Tibial nerve (tissue), 4 donors: ENCODE data around the gene KRTAP12-2. TPM values are rescaled to one million over a fixed set of nuclear protein-coding genes. Genes with fewer than 3 reads are reported as not detected.
A peak's percentile ranks its signal among the peaks of the same experiment; 100 is the strongest.

Experiments used
- DNase-seq, 2 donors: peaks; one replicate each; pipeline ENCODE4 v3.0.0-alpha.2; 2019; ENCODE audit warnings: low spot score in 2 of 2
- H3K27ac ChIP-seq, 4 donors: fragments of 200-600 bp; sonication (generic) in 3 of 4; one replicate each; pipeline ENCODE4 v1.5.1; 2017 to 2019; ENCODE audit warnings: mild to moderate bottlenecking in 1 of 4
- H3K27me3 ChIP-seq, 2 donors: fragments of 200-600 bp; sonication (generic) in 1 of 2; one replicate each; pipeline versions ENCODE4 v1.5.1 to v1.6.0; 2017 to 2019
- H3K36me3 ChIP-seq, 3 donors: fragments of 200-600 bp; sonication (generic); one replicate each; pipeline ENCODE4 v1.5.1; 2018 to 2019
- H3K4me1 ChIP-seq, 4 donors: fragments of 200-600 bp; sonication (generic) in 3 of 4; one replicate each; pipeline ENCODE4 v1.5.1; 2017 to 2019
- H3K4me3 ChIP-seq, 4 donors: fragments of 200-600 bp; sonication (generic) in 3 of 4; one replicate each; pipeline ENCODE4 v1.5.1; 2017 to 2019; ENCODE audit warnings: mild to moderate bottlenecking in 1 of 4, moderate library complexity in 1 of 4
- H3K9me3 ChIP-seq, 4 donors: fragments of 200-600 bp; sonication (generic) in 3 of 4; one replicate each; pipeline ENCODE4 v1.5.1; 2017 to 2019
- CTCF ChIP-seq, 5 experiments: fragments of 200-600 bp in 3 of 5; fragments of 450-650 bp in 2 of 5; sonication (generic) in 3 of 5; IDR thresholded peaks; one replicate each; pipeline ENCODE4 v1.5.1; 2016 to 2019; ENCODE audit warnings: antibody characterized with exemption in 5 of 5, mild to moderate bottlenecking in 3 of 5, moderate library complexity in 2 of 5
- EP300 ChIP-seq, 2 donors: sonication (generic); formaldehyde crosslinking; IDR thresholded peaks; one replicate each; pipeline ENCODE4 v1.6.1; 2017; ENCODE audit warnings: antibody characterized with exemption in 2 of 2, mild to moderate bottlenecking in 1 of 2
- POLR2A ChIP-seq, 2 donors: fragments of 450-650 bp; IDR thresholded peaks; one replicate each; pipeline ENCODE4 v1.6.1; 2017; ENCODE audit warnings: antibody characterized with exemption in 2 of 2, mild to moderate bottlenecking in 2 of 2, moderate library complexity in 2 of 2
- WGBS, 2 donors: methylation state at CpG; one replicate each; pipeline ENCODE4 v1.1.5; 2018; 5-methylcytosine and 5-hydroxymethylcytosine counted together
- total RNA-seq, 4 donors: library from RNA; depleted of rRNA; stranded (reverse); fragments of >200 nt; gene quantifications; one replicate each; pipeline ENCODE4 v1.1.0, GENCODE V29; 2016

KRTAP12-2 gene
- total RNA-seq, 4 donors from 2014 or later = not detected

GRCh38 chr21:44658913-44659595, 7.7 kb downstream of the KRTAP12-2 start:
- WGBS, 2 donors = 38 to 47% methylated on average over 10 to 11 of the region's 11 CpGs
- DNase-seq = no peak

GRCh38 chr21:44658541-44658910, 8.2 kb downstream of the KRTAP12-2 start:
- no peak overlapping the region for H3K4me3 ChIP-seq
- TF ChIP-seq POLR2A (IDR thresholded peaks at IDR 0.05) = no peak
- TF ChIP-seq CTCF (IDR thresholded peaks at IDR 0.05) = no peak
- no peak for TF ChIP-seq EP300 (IDR thresholded peaks at IDR 0.05)
- WGBS, 2 donors = 72 to 86% methylated on average over 5 of the region's 5 CpGs
- no peaks in the 10 kb centered on the region for H3K4me1 ChIP-seq
- H3K9me3 ChIP-seq = peaks cover 0 to 32% (median 0%) of the 10 kb centered on the region in 4 donors
- no peak for DNase-seq
- H3K27ac ChIP-seq = no peak overlapping the region
- H3K36me3 ChIP-seq = no peaks in the 10 kb centered on the region
- no peaks in the 10 kb centered on the region for H3K27me3 ChIP-seq

More at GRCh38 chr21:44658913-44659595, 7.7 kb downstream of the KRTAP12-2 start:
- peaks cover 0 to 38% (median 0%) of the 10 kb centered on the region in 4 donors for H3K9me3 ChIP-seq
- H3K36me3 ChIP-seq = no peaks in the 10 kb centered on the region
- H3K27ac ChIP-seq = no peak overlapping the region
- no peaks in the 10 kb centered on the region for H3K27me3 ChIP-seq
- H3K4me1 ChIP-seq = no peaks in the 10 kb centered on the region
- H3K4me3 ChIP-seq = no peak overlapping the region
- TF ChIP-seq EP300 (IDR thresholded peaks at IDR 0.05) (no peak), POLR2A (IDR thresholded peaks at IDR 0.05) (no peak), CTCF (IDR thresholded peaks at IDR 0.05) (no peak)

DNA sequence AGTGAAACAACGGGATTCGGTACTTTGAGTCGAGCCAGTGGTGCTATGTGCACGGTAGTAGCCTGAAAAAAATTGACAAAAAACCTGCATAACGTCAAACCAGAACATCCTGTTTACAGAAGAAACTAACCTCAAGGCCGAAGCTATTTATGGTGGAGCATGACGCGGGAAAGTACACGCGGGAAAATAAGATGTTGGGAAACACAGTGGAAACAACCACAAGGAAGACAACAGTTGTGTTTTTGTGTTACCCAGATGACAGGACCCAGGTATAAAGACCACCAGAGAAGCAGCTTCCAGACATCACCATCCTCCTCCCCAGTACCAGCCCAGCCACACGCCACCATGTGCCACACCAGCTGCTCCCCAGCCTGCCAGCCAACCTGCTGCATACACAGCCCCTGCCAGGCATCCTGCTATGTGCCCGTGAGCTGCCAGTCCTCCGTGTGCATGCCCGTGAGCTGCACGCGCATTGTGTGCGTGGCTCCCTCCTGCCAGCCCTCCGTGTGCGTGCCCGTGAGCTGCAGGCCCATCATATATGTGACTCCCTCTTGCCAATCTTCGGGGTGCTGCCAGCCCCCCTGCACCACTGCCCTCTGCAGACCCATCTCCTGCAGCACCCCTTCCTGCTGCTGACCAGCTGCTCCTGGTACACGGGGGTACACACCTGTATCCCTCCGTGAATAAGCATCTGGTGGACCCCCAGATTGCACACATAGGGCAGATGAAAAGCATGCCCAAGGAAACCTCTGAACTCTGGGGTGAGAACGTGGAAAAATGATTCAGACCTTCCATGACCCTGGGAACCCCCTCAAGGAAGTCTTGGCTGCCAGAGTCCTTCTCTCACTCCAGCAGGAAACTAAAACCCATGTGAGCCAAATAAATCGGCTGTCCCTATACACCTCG, 8.8 kb downstream of the KRTAP12-2 start, which contains the start of gene KRTAP12-3:
Gene KRTAP12-3 (plus strand): TSS at position 298 of the 906 bp plus-strand sequence. CDS start 48 bp downstream, at position 346.
- Histone ChIP-seq H3K27ac (peak within 1 kb of the TSS in 1 of 4 donors; percentile 40), H3K27me3 (no peaks in the 10 kb centered on the region), H3K4me1 (no peaks in the 10 kb centered on the region), H3K9me3 (peaks cover 0 to 31% (median 0%) of the 10 kb centered on the region in 4 donors), H3K36me3 (no peaks in the 10 kb centered on the region), H3K4me3 (no peak within 1 kb of the TSS)
- TF ChIP-seq EP300 (IDR thresholded peaks at IDR 0.05) (no peak), POLR2A (IDR thresholded peaks at IDR 0.05) (no peak), CTCF (IDR thresholded peaks at IDR 0.05) (no peak)
- WGBS, 2 donors = 77 to 79% methylated on average over 22 to 26 of the region's 26 CpGs
- DNase-seq = no peak

DNA sequence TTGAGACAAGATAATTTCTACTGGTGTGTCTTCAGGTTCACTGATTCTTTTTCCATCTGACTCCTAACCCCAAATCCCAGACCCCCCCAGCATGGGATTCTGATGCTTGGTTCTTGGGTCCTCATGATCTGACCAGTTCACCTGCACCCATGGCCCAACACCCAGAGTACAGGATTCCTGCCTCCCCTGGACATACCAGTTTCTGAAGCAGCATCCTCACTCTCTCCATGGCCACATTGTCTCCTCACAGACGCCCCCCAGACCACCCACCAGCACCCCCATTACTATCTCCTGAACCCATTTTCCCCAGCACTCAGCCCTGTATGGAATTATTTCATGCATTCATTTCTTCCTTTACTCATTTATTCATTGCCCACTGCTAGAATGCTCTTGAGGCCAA, 9.9 kb downstream of the KRTAP12-2 start:
- no peaks in the 10 kb centered on the region for H3K4me1 ChIP-seq
- peak overlapping the region in 1 of 4 donors; percentile 40 for H3K27ac ChIP-seq
- TF ChIP-seq POLR2A (IDR thresholded peaks at IDR 0.05) (no peak), EP300 (IDR thresholded peaks at IDR 0.05) (no peak), CTCF (IDR thresholded peaks at IDR 0.05) (no peak)
- no peak for DNase-seq
- H3K9me3 ChIP-seq = peaks cover 0 to 31% (median 0%) of the 10 kb centered on the region in 4 donors
- 32 to 35% methylated on average over 1 of the region's 1 CpG for WGBS, 2 donors
- no peaks in the 10 kb centered on the region for H3K36me3 ChIP-seq
- H3K27me3 ChIP-seq = no peaks in the 10 kb centered on the region
- no peak overlapping the region for H3K4me3 ChIP-seq
